Activated T-cell treated with anti-CD3 and anti-CD28 coated beads for 4 hours (primary cell): ENCODE data around the gene FAM90A26.
"Not testable (repeated sequence)": the region's sequence is repeated elsewhere in the genome, so short reads cannot be mapped to it uniquely, and the experiment has no call there.

Source experiments
- DNase-seq: peaks from one replicate; pipeline ENCODE4 v3.0.0-alpha.2; 2020

The FAM90A26 gene

GRCh38 chr4:9160046-9160445 is 10.2 kb upstream of the FAM90A26 start:
- DNase-seq = not testable (repeated sequence)

GRCh38 chr4:9165990-9166389 is 4.2 kb upstream of the FAM90A26 start:
- DNase-seq = not testable (repeated sequence)

DNA sequence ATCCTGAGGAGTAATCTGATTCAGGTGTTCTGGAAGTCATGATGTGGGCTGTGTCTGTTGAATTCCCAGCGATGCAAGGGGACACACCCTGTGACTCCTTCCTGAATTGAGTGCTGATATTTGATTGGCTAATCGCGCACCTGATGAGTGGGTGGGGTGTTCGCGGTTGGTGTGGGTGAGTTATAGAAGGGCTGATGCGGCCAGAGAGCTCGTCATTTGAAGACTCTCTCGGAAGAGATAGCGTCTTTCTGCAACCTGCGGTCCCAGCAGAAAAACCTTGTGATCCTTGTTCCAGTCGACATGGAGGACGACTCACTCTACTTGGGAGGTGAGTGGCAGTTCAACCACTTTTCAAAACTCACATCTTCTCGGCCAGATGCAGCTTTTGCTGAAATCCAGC is 40.1 kb downstream of the FAM90A26 start, which contains the start of gene USP17L10:
Gene USP17L10, plus strand, starts transcription at position 301 of the 400 bp plus-strand sequence. Its CDS starts 0 bp downstream, at position 301.
- not testable (repeated sequence) for DNase-seq

- DNase-seq = not testable (repeated sequence)
Measured at GRCh38 chr4:9214701-9215100, 44.5 kb downstream of the FAM90A26 start.

DNA sequence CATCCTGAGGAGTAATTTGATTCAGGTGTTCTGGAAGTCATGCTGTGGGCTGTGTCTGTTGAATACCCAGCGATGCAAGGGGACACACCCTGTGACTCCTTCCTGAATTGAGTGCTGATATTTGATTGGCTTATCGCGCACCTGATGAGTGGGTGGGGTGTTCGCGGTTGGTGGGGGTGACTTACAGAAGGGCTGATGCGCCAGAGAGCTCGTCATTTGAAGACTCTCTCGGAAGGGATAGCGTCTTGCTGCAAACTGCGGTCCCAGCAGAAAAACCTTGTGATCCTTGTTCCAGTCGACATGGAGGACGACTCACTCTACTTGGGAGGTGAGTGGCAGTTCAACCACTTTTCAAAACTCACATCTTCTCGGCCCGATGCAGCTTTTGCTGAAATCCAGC is 44.9 kb downstream of the FAM90A26 start, which contains the start of gene USP17L11:
Gene USP17L11, plus strand, starts transcription at position 301 of the 400 bp plus-strand sequence. Its CDS starts 0 bp downstream, at position 301.
- DNase-seq = not testable (repeated sequence)

- DNase-seq = not testable (repeated sequence)
Measured at GRCh38 chr4:9219852-9220251, 49.6 kb downstream of the FAM90A26 start, which contains the start of gene USP17L12. Gene USP17L12 (plus strand): TSS chr4:9220152. CDS start chr4:9220152, 0 bp downstream.

DNA sequence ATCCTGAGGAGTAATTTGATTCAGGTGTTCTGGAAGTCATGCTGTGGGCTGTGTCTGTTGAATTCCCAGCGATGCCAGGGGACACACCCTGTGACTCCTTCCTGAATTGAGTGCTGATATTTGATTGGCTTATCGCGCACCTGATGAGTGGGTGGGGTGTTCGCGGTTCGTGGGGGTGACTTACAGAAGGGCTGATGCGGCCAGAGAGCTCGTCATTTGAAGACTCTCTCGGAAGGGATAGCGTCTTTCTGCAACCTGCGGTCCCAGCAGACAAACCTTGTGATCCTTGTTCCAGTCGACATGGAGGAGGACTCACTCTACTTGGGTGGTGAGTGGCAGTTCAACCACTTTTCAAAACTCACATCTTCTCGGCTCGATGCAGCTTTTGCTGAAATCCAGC is 54.4 kb downstream of the FAM90A26 start, which contains the start of gene USP17L13:
Gene USP17L13, plus strand, starts transcription at position 301 of the 400 bp plus-strand sequence. Its CDS starts 0 bp downstream, at position 301.
- DNase-seq = not testable (repeated sequence)
